HG03565 (cell line): ENCODE results near the gene DBH.

Source experiments
- ATAC-seq: cut with Tn5 transposase; IDR thresholded peaks from one replicate; pipeline ENCODE4 v1.9.1; 2021; ENCODE audit warnings: mild to moderate bottlenecking, moderate library complexity; ENCODE audit not compliant: unreplicated experiment

DBH gene

GRCh38 chr9:133681658-133682306 is 45.6 kb downstream of the DBH start:
- no peak for ATAC-seq

- ATAC-seq: no peak
Observed at GRCh38 chr9:133682818-133683585, 46.8 kb downstream of the DBH start.

DNA sequence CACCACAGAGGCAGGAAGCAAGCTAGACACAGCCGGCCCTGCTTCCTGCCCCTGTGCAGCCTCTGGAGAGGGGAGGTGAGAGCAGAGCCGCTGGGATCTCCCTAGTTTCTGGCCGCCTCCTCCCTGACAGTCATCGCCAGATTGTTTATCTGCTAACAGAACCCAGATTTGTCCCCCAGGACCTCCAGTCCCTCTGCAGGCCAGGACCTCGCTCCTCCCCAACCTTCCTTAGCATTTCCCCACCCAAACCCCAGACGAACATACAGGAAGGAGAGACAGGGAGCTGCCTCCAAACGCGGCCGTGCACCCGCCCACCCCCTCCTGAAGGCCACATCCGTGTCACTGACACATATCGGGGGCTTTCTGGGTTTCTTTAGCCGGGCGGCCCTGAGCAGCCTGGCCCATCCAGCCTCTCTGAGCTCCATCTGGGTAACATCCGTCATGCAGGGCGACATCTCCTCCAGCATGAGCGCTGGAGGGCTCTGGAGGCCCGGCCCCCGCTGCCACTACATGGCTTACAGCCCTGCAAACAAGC is 47.5 kb downstream of the DBH start:
- ATAC-seq: no peak

- ATAC-seq: no peak
Observed at GRCh38 chr9:133684121-133684935, 48.2 kb downstream of the DBH start.

DNA sequence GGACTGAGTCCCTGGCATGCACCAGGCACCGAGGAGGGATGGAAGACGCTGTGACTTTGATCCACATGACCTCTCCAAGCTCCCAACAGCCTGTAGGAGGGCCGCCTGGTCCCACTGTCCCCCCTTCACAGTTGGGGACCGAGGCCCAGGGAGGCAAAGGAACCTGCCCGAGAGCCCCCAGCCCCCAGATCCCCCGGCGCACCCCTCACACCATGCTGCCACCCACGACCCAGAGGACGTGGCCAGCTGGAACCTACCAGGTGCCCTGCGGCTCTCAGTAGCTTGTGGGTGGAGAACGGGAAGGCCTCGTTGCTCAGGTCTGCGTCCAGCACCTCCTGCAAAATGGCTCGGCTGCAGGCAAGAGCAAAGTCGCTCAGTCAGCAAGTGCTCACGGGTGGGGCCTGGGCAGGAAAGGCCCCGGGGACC is 48.8 kb downstream of the DBH start:
- ATAC-seq: no peak

GRCh38 chr9:133685653-133686609 is 49.8 kb downstream of the DBH start:
- no peak for ATAC-seq

- no peak for ATAC-seq
Observed at GRCh38 chr9:133686642-133687575, 50.7 kb downstream of the DBH start.

DNA sequence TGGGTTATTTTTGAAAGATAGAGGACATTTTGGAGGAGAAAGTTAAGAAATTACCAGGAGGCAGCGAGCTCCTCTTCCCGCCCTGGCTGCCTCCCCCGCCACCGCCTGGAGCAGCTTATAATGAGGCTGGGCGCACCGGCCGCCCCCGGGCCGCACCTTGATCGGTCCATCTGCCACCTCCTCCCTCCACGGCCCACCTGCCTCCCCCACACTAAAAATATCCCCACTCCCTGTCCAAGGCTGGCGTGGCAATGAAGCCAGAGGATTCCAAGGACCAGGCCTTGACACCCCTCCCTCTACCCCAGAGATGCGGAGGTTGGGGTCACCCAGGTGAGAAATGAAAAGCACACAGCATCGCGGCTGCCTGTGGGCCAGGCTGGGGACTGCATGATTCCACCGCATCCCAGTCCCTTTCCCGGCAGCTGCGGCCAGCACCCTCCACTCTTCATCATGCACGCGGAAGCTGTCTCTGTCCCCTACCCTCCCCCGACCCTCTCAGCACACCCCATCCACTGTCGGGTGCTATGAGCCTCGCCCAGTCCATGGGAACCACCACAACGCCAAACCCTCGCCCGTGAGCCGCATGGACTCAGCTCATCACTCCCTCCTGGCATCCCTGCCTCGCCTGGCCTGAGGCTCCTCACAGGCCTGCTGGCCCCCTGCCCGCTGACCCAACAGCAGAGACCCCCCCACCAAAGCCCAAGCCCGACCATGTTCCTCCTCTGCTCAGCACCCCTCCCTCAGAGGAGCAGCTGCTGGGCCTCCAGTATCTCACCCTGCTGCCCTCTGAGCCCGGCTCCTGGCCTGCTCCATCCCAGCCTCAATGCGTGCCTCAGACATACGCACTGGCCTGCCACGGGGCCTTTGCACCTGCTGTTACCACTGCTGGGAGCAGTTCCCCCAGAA is 51.9 kb downstream of the DBH start:
- no peak for ATAC-seq

GRCh38 chr9:133689151-133689763 is 53.1 kb downstream of the DBH start:
- ATAC-seq: no peak

DNA sequence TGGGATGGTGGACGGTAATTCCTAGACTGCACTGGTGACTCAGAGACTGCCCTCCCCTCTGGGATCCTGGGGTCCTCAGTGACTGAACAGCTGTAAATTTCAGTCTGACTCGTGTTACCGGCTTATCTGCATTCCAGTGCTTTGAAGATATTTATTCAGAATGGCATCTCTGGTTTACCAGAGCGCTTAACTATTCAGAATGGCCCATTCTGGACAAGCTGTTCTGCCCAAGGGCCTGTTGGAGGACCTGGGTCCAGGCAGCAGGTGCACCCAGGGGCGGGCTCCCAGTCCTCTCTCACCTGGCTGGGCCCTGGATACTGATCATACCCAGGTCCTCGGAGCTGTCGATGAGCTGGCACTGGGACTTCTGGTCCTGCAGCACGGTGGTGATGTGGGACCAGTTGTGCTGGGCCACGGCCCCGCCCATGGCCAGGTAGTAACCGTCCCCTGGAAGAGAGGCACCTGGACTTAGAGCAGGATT is 54.0 kb downstream of the DBH start:
- ATAC-seq: no peak

GRCh38 chr9:133691191-133691590 is 55.0 kb downstream of the DBH start:
- ATAC-seq: no peak

- no peak for ATAC-seq
Observed at GRCh38 chr9:133691626-133692363, 55.6 kb downstream of the DBH start.

DNA sequence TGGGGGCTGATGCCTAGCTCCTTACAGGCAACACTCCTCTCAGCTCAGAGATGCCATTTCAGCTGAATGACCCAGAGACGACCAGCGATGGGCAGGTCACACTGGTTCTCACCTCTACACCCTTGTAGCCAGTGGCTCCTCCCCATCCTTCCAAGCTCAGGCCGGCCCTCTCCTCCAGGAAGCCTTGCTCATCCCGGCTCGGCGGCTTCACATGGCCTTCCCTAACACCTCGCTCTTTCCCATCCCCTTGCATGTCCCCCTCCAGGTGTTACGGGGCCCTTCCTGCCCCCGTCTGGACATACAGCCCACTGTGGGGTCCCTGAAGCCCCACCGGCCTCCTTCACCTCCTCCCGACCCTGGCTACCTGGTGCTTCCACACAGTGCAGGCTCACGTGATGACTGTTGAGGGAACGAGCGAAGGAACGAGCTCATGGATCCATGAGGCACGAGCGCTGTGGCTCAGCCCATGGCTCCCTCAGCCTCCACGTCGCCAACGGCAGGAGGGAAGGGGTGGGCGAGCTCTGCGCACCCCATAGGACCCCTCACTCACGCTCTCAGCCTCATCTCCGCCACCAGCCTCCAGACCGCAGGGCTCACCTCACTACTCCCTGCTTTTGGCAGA is 56.3 kb downstream of the DBH start:
- no peak for ATAC-seq

DNA sequence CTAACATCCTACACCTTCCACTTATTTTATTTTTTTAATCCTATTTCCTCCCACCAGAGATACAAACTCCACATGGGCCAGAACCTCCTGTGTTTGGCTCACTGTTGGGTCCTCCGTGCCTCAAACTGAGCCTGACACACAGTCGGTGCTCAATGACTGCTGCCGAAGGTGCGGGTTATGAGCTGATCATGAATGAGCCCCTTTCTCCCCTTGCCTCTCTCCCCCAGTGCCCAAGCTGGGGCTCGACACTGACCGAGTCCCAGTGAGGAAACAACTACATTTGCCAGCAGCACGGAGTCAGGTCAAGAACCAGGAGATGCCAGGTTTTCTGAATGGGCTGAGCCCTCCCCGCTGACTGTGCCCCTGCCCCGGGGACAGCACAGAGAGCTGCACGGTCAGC is 57.0 kb downstream of the DBH start:
- ATAC-seq: no peak

GRCh38 chr9:133693703-133694529 is 57.8 kb downstream of the DBH start:
- no peak for ATAC-seq

- no peak for ATAC-seq
Observed at GRCh38 chr9:133694686-133695085, 58.5 kb downstream of the DBH start.
